GM12801 (cell line): ENCODE measurements around the gene SRRM5.

Source experiments
- TF ChIP-seq, protein P1 (sequence below): IDR thresholded peaks from one replicate; pipeline ENCODE4 v1.5.1; 2011; ENCODE audit warnings: control low read depth; ENCODE audit not compliant: insufficient read length; ENCODE audit errors: extremely low read depth

Gene SRRM5

DNA sequence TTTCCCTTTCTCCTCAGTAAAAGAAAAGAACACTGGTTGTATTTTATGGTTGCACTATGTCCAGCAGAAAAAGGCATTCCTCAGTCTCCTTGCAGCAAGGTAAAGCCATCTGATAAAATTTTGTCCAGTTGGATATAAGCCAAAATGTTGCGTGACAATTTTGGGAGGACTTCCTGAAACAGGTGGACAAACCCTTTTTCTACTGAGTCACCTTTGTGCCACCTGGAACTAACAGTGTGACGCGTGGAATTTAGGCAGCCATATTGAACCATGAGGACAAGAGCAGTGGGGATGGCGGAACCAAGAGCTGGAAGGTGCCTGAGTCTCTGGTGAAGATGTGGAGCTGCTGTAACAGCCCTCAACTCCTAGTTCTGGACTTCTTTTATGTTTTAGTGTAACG lies 19.6 kb downstream of the SRRM5 start:
- TF ChIP-seq, protein P1, sequence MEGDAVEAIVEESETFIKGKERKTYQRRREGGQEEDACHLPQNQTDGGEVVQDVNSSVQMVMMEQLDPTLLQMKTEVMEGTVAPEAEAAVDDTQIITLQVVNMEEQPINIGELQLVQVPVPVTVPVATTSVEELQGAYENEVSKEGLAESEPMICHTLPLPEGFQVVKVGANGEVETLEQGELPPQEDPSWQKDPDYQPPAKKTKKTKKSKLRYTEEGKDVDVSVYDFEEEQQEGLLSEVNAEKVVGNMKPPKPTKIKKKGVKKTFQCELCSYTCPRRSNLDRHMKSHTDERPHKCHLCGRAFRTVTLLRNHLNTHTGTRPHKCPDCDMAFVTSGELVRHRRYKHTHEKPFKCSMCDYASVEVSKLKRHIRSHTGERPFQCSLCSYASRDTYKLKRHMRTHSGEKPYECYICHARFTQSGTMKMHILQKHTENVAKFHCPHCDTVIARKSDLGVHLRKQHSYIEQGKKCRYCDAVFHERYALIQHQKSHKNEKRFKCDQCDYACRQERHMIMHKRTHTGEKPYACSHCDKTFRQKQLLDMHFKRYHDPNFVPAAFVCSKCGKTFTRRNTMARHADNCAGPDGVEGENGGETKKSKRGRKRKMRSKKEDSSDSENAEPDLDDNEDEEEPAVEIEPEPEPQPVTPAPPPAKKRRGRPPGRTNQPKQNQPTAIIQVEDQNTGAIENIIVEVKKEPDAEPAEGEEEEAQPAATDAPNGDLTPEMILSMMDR: no peak

DNA sequence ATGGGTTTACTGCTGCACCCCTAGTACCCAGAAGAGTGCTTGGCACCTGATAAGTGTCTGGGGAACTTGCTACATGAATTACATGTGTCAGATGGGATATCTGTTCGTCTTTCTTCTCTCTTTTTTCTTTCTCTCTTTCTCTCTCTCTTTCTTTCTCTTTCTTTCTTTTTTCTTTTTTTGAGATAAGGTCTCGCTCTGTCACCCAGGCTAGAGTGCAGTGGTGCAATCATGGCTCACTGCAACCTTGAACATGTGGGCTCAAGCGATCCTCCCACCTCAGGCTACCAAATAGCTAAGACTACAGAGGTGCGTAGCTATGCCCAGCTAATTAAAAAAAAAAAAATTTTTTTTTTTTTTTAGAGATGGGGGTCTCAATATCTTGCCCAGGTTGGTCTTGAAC lies 21.6 kb downstream of the SRRM5 start:
- TF ChIP-seq, protein P1: no peak

DNA sequence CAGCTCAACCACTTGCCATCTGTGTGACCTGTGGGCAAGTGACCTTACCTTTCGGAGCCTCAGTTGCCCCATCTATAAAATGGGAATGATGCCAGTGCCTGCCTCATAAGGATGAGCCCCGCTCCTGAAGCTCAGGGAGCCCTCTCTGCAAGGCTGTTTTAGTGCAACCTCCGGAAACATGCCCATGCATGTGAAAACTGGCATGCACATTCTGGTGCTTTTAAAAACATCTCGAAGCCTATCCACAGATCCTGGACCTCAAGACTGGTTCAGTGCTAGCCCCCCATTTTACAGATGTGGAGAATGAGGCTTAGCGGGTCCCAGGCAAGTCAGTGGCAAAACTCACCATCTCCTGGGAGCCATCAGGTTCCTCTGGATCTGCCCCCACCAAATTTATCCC lies 22.2 kb downstream of the SRRM5 start:
- TF ChIP-seq, protein P1: no peak

DNA sequence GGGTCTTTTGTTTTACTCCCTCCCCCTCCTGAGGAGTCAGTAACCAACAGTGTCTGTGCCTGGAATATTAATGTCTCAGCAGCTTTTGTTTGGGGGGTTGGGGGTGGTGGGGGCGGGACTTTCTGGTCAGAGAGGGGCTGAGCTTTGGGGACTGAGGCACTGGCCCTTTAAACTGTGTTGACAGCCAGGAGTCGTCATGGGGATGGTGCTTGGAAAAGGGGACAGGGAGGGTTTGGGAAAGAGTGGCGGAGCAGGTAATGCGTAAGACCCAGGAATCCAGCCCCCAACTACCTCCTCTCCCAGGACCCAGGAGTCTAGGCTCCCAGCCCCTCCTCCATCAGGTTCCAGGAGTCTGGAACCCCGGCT lies 22.6 kb downstream of the SRRM5 start:
- TF ChIP-seq, protein P1: no peak

DNA sequence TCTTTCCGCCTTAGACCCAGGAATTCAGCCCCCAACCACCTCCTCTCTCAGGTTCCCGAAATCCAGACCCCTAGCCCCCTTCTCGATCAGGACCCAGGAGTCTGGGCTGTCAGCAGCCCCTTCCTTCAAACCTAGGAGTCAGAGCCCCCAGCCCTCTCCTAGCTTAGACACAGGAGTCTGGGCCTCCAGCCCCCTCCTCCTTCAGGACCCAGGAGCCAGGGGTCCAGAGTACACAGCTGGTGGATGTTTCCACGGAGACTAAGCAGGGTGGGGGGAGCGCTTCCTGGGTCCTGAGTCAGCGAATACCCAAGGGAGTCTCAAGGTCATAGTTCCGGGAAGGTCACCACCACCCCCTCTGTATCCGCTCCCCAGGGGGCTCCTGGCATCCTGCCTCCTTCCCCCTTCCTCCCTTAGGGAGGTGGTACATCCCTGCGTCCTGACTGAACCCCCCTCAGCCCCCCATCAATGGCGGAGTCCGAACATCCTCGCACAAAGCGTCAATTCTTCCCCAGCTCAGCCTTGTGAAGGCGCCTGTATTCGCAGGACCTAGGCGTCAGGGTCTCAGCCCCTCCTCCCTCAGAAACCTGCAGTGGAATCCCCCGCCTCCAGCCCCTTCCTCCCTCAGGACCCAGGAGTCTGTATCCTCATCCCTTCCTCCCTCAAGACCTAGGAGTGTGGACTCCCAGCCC lies 23.1 kb downstream of the SRRM5 start:
- TF ChIP-seq, protein P1: no peak

DNA sequence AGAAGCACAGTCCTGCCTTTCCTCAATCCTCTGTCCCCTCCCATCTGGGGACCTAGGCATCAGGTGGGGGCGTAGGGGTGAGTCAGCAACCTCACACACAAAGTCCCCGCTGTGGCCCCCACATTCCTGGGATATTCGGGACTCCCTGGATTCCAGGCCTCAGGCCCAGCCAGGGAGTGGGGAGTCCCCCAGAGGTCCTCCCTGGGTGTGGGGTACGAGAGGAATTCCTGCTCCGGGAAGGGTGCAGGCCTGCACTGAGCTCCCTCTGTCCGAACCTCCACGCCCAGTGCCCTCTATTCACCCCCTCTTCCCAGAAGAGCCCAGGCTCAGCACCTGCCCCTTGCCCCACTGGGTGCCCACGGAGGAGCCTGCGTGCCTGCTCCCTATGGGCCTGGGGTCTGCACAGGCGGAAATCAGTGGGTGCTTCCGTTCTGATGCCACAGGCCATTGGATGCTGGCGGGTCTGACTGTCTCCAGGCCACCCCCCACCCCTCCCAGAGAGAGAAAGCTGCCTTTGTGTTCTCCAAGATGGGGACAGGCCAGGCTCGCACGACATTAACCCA lies 24.3 kb downstream of the SRRM5 start:
- TF ChIP-seq, protein P1: no peak

DNA sequence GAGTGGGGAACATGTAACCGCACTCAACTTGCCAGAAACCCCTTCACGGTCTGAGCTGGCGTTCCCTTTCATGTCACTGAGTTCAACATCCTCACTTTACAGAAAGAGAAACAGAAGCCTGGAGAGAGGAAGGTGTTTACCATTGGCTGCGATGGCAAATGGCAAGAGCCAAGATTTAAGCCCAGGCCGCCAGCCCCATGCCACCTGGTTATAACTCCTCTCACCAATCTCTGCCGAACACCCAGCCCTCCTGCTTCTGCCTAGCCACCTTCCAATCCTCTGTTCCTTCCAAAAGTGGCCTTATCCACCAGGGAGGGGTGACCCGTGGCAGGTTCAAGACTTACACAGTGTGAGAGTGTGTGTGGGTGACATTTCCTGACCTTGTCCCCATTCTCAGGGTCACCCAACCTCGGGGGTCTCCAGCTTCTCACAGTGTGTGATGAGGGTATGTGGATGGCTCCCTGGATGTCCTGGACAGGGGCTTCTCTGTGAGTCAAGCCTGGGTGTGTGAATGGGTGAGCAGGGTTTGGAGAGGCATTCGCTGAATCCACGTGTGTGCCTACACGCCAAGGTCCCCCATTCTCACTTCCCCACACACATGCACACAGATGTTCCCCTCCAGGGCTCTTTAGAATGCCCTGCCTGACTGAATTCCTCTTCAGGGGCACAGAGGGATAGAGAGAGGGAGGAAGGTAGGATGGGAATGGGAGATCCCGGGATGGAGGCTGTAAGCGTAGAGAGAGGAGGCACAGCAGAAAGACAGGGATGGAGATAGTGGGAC lies 26.5 kb downstream of the SRRM5 start:
- TF ChIP-seq, protein P1: no peak
